Liver (tissue), 9 donors: ENCODE measurements around the gene GPR65. TPM values are rescaled to one million over a fixed set of nuclear protein-coding genes. Genes with fewer than 3 reads are reported as not detected.
A peak's percentile ranks its signal among the peaks of the same experiment; 100 is the strongest.

Experiments used
- DNase-seq: peaks from one replicate; pipeline ENCODE4 v3.0.0-alpha.2; 2017; ENCODE audit warnings: low spot score
- H3K27ac ChIP-seq, 2 donors: one replicate each; pipeline ENCODE4 v1.7.0; 2013; ENCODE audit warnings: inconsistent platforms in 2 of 2, low read length in 2 of 2, control low read depth in 1 of 2, low read depth in 1 of 2, mild to moderate bottlenecking in 1 of 2
- H3K27me3 ChIP-seq, 4 donors: one replicate each; pipeline versions ENCODE4 v1.6.1 to v1.7.0; 2013; ENCODE audit warnings: low read length in 3 of 4, inconsistent platforms in 1 of 4, mild to moderate bottlenecking in 1 of 4, moderate library complexity in 1 of 4; ENCODE audit not compliant: control insufficient read depth in 4 of 4, insufficient read depth in 4 of 4
- H3K36me3 ChIP-seq, 4 donors: one replicate each; pipeline versions ENCODE4 v1.6.1 to v1.7.0; 2013; ENCODE audit warnings: low read length in 3 of 4, mild to moderate bottlenecking in 3 of 4, low read depth in 1 of 4, moderate library complexity in 1 of 4; ENCODE audit not compliant: control insufficient read depth in 4 of 4, insufficient read depth in 3 of 4
- H3K4me1 ChIP-seq, 4 donors: one replicate each; pipeline versions ENCODE4 v1.6.1 to v1.7.0; 2013; ENCODE audit warnings: low read length in 3 of 4, mild to moderate bottlenecking in 3 of 4, moderate library complexity in 1 of 4; ENCODE audit not compliant: control insufficient read depth in 4 of 4, insufficient read depth in 4 of 4
- H3K4me3 ChIP-seq, 3 donors: one replicate each; pipeline versions ENCODE4 v1.6.1 to v1.7.0; 2013; ENCODE audit warnings: low read length in 3 of 3, control low read depth in 1 of 3, low read depth in 1 of 3, mild to moderate bottlenecking in 1 of 3
- H3K9ac ChIP-seq, 2 donors: one replicate each; pipeline ENCODE4 v1.7.0; 2013; ENCODE audit warnings: low read length in 2 of 2, mild to moderate bottlenecking in 2 of 2, moderate library complexity in 2 of 2, control low read depth in 1 of 2, low read depth in 1 of 2
- H3K9me3 ChIP-seq, 4 donors: one replicate each; pipeline versions ENCODE4 v1.6.1 to v1.7.0; 2013; ENCODE audit warnings: low read length in 3 of 4; ENCODE audit not compliant: control insufficient read depth in 4 of 4
- ATF3 ChIP-seq: IDR thresholded peaks from 2 replicates; pipeline ENCODE4 v1.6.1; 2016; ENCODE audit warnings: antibody characterized with exemption
- CTCF ChIP-seq: fragments of 150-350 bp; IDR thresholded peaks from 2 replicates; pipeline ENCODE4 v1.5.1; 2017; ENCODE audit warnings: improper control_type of control experiment, low read depth, low read length; ENCODE audit not compliant: missing input control
- EGR1 ChIP-seq, 2 donors: IDR thresholded peaks; 2 replicates each; pipeline ENCODE4 v1.6.1; 2016 to 2018; ENCODE audit warnings: antibody characterized with exemption in 2 of 2, low read depth in 2 of 2
- FOXA1 ChIP-seq: IDR thresholded peaks from 2 replicates; pipeline ENCODE4 v1.6.1; 2016; ENCODE audit warnings: antibody characterized with exemption
- FOXA2 ChIP-seq: IDR thresholded peaks from 2 replicates; pipeline ENCODE4 v1.6.1; 2016; ENCODE audit warnings: antibody characterized with exemption
- GABPA ChIP-seq, 2 donors: IDR thresholded peaks in 1 of 2; conservative IDR thresholded peaks in 1 of 2; 2 replicates each; pipeline ENCODE4 v1.6.1; 2016; ENCODE audit warnings: antibody characterized with exemption in 2 of 2, mild to moderate bottlenecking in 1 of 2, moderate library complexity in 1 of 2
- HNF4A ChIP-seq, 2 donors: conservative IDR thresholded peaks; 2 replicates each; pipeline ENCODE4 v1.6.1; 2016; ENCODE audit warnings: antibody characterized with exemption in 2 of 2, mild to moderate bottlenecking in 2 of 2
- HNF4G ChIP-seq: IDR thresholded peaks from 2 replicates; pipeline ENCODE4 v1.6.1; 2016; ENCODE audit warnings: antibody characterized with exemption
- JUND ChIP-seq, 2 donors: IDR thresholded peaks; 2 replicates each; pipeline ENCODE4 v1.6.1; 2016; ENCODE audit warnings: antibody characterized with exemption in 2 of 2
- MAX ChIP-seq: IDR thresholded peaks from 2 replicates; pipeline ENCODE4 v1.6.1; 2016; ENCODE audit warnings: antibody characterized with exemption
- NR2F2 ChIP-seq: IDR thresholded peaks from 2 replicates; pipeline ENCODE4 v1.6.1; 2016; ENCODE audit warnings: antibody characterized with exemption
- RAD21 ChIP-seq, 2 donors: IDR thresholded peaks; 2 replicates each; pipeline ENCODE4 v1.6.1; 2016; ENCODE audit warnings: antibody characterized with exemption in 2 of 2, mild to moderate bottlenecking in 2 of 2
- REST ChIP-seq: IDR thresholded peaks from 2 replicates; pipeline ENCODE4 v1.6.1; 2016; ENCODE audit warnings: antibody characterized with exemption, mild to moderate bottlenecking
- RXRA ChIP-seq, 2 donors: IDR thresholded peaks; 2 replicates each; pipeline ENCODE4 v1.6.1; 2017 to 2018; ENCODE audit warnings: antibody characterized with exemption in 2 of 2, mild to moderate bottlenecking in 1 of 2
- SP1 ChIP-seq: IDR thresholded peaks from 2 replicates; pipeline ENCODE4 v1.6.1; 2018; ENCODE audit warnings: antibody characterized with exemption, mild to moderate bottlenecking
- TAF1 ChIP-seq: conservative IDR thresholded peaks from 2 replicates; pipeline ENCODE4 v1.6.1; 2016; ENCODE audit warnings: antibody characterized with exemption, mild to moderate bottlenecking
- YY1 ChIP-seq: IDR thresholded peaks from 2 replicates; pipeline ENCODE4 v1.6.1; 2016; ENCODE audit warnings: antibody characterized with exemption, mild to moderate bottlenecking
- ZBTB33 ChIP-seq: IDR thresholded peaks from 2 replicates; pipeline ENCODE4 v1.6.1; 2016; ENCODE audit warnings: antibody characterized with exemption
- WGBS: extraction: QIAGEN DNeasy Blood & Tissue Kit; methylation state at CpG from one replicate; pipeline ENCODE4 v1.1.7; 2013; 5-methylcytosine and 5-hydroxymethylcytosine counted together
- polyA plus RNA-seq, 2 donors: library from polyadenylated mRNA; stranded (reverse) in 1 of 2; unstranded in 1 of 2; fragments of 200-250 nt in 1 of 2; fragments of >200 nt in 1 of 2; fragmentation: Nextera tagmentation in 1 of 2; extraction: Ambion mirVana in 1 of 2; gene quantifications; one replicate each; pipeline versions ENCODE4 v1.2.1 to v1.2.3, GENCODE V29; 2013 to 2015
- total RNA-seq, 2 donors: library from RNA; depleted of rRNA; stranded (reverse); fragments of >200 nt; gene quantifications; one replicate each; pipeline ENCODE4 v1.2.3, GENCODE V29; 2014
- donor health status: healthy.
- donor health status: healthy.
- donor health status: healthy.
- donor health status: healthy.
- donor health status: healthy.

The GPR65 gene
- total and polyA plus RNA-seq, 4 donors, result 0.72 to 4.5 (median 1.7) TPM

GRCh38 chr14:88049936-88050335 is 45.0 kb downstream of the GPR65 start:
- no peaks in the 10 kb centered on the region for H3K9me3 ChIP-seq
- TF ChIP-seq ZBTB33 (no peak), TAF1 (no peak), EGR1 (IDR thresholded peaks at IDR 0.05; ENCODE audit: low read depth in 2 of 2) (no peak), NR2F2 (no peak), SP1 (no peak), HNF4A (conservative IDR thresholded peaks at IDR 0.05) (no peak), RXRA (IDR thresholded peaks at IDR 0.05) (no peak), HNF4G (no peak), CTCF (no peak), GABPA (IDR thresholded peaks at IDR 0.05 in 1 of 2, conservative IDR thresholded peaks at IDR 0.05 in 1 of 2) (no peak), ATF3 (no peak), YY1 (no peak), FOXA2 (no peak), RAD21 (IDR thresholded peaks at IDR 0.05) (no peak), MAX (no peak)
- WGBS, result 72% methylated on average over 2 of the region's 2 CpGs

GRCh38 chr14:88060576-88060975 is 55.6 kb downstream of the GPR65 start:
- 93% methylated on average over 3 of the region's 3 CpGs for WGBS
- Histone ChIP-seq H3K9me3 (no peaks in the 10 kb centered on the region), H3K9ac (no peak overlapping the region), H3K27me3 (no peaks in the 10 kb centered on the region), H3K36me3 (peaks cover 0 to 4% (median 0%) of the 10 kb centered on the region in 4 donors), H3K4me1 (no peaks in the 10 kb centered on the region), H3K27ac (no peak overlapping the region), H3K4me3 (no peak overlapping the region)
- TF ChIP-seq SP1 (no peak), CTCF (no peak), HNF4A (conservative IDR thresholded peaks at IDR 0.05) (no peak), REST (no peak), EGR1 (IDR thresholded peaks at IDR 0.05; ENCODE audit: low read depth in 2 of 2) (no peak), NR2F2 (no peak), GABPA (IDR thresholded peaks at IDR 0.05 in 1 of 2, conservative IDR thresholded peaks at IDR 0.05 in 1 of 2) (no peak), JUND (IDR thresholded peaks at IDR 0.05) (no peak), RAD21 (IDR thresholded peaks at IDR 0.05) (no peak), FOXA2 (no peak), RXRA (IDR thresholded peaks at IDR 0.05) (no peak), MAX (no peak), HNF4G (no peak), FOXA1 (no peak), TAF1 (no peak), ZBTB33 (no peak), ATF3 (no peak)
- DNase-seq, result no peak

More at GRCh38 chr14:88049936-88050335, 45.0 kb downstream of the GPR65 start:
- H3K27ac ChIP-seq, result peak overlapping the region in 1 of 2 donors; percentile 55
- DNase-seq, result no peak
- H3K4me3 ChIP-seq, result no peak overlapping the region
- no peaks in the 10 kb centered on the region for H3K27me3 ChIP-seq
- peaks cover 0 to 6% (median 0%) of the 10 kb centered on the region in 4 donors for H3K36me3 ChIP-seq
- H3K9ac ChIP-seq, result no peak overlapping the region
- H3K4me1 ChIP-seq, result peaks cover 9 to 20% (median 12%) of the 10 kb centered on the region in 4 donors
